WTC11 (cell line): ENCODE data around the gene RXRB. TPM values are rescaled to one million over a fixed set of nuclear protein-coding genes. Genes with fewer than 3 reads are reported as not detected.
A peak's percentile ranks its signal among the peaks of the same experiment; 100 is the strongest.

Experiments used
- ATAC-seq: fragments of 200-7000 bp; cut with Tn5 transposase; 2 replicates; pipeline ENCODE4 v1.10.0; 2021; ENCODE audit warnings: mild to moderate bottlenecking, moderate library complexity
- CTCF ChIA-PET: fragments of 300-600 bp; sonication (Branson Sonifier 250); formaldehyde crosslinking; loops from one replicate; lab custom pipeline; 2021; ENCODE audit warnings: antibody characterized with exemption; lab: Charles Lee
- POLR2A ChIA-PET: fragments of 350-600 bp; sonication (Branson Sonifier 250); formaldehyde crosslinking; loops from one replicate; lab custom pipeline; 2021; ENCODE audit warnings: antibody characterized with exemption; lab: Charles Lee
- DNase-seq: peaks from one replicate; pipeline ENCODE4 v3.0.0; 2021; ENCODE audit warnings: low spot score
- H3K27ac Mint-ChIP-seq: 2 replicates; pipeline ENCODE4 v1.8.0; 2021; ENCODE audit warnings: mixed read lengths
- H3K27me3 Mint-ChIP-seq: 2 replicates; pipeline ENCODE4 v1.8.0; 2021; ENCODE audit warnings: low read depth, mild to moderate bottlenecking, moderate library complexity, mixed read lengths
- H3K36me3 Mint-ChIP-seq: 2 replicates; pipeline ENCODE4 v1.8.0; 2021; ENCODE audit warnings: mixed read lengths
- H3K4me1 Mint-ChIP-seq: 2 replicates; pipeline ENCODE4 v1.8.0; 2022; ENCODE audit warnings: mixed read lengths
- H3K4me3 Mint-ChIP-seq: 2 replicates; pipeline ENCODE4 v1.8.0; 2021; ENCODE audit warnings: mild to moderate bottlenecking, moderate library complexity, mixed read lengths
- H3K9me3 Mint-ChIP-seq: 2 replicates; pipeline ENCODE4 v1.8.0; 2021; ENCODE audit warnings: mixed read lengths
- ESRRA ChIP-seq: sonication (generic); formaldehyde crosslinking; IDR thresholded peaks from 2 replicates; pipeline ENCODE4 v1.8.1; 2022; ENCODE audit warnings: mild to moderate bottlenecking, missing genetic modification reagents, borderline replicate concordance
- ETV6 ChIP-seq: sonication (generic); formaldehyde crosslinking; IDR thresholded peaks from 2 replicates; pipeline ENCODE4 v1.8.1; 2022; ENCODE audit warnings: mild to moderate bottlenecking, missing genetic modification reagents
- KAT7 ChIP-seq: sonication (generic); formaldehyde crosslinking; IDR thresholded peaks from 2 replicates; pipeline ENCODE4 v1.8.1; 2023; ENCODE audit warnings: missing genetic modification reagents, mild to moderate bottlenecking, borderline replicate concordance
- MXD4 ChIP-seq: fragments of 250-450 bp; sonication (Bioruptor Pico); IDR thresholded peaks from 2 replicates; pipeline ENCODE4 v1.8.0; 2021; ENCODE audit warnings: mild to moderate bottlenecking, moderate library complexity, borderline replicate concordance
- NR2C2 ChIP-seq: sonication (generic); formaldehyde crosslinking; IDR thresholded peaks from 2 replicates; pipeline ENCODE4 v1.8.0; 2022; ENCODE audit warnings: mild to moderate bottlenecking, missing genetic modification reagents
- SP1 ChIP-seq: sonication (generic); formaldehyde crosslinking; conservative IDR thresholded peaks from 2 replicates; pipeline ENCODE4 v1.8.1; 2022; ENCODE audit warnings: missing genetic modification reagents
- TEAD1 ChIP-seq: sonication (generic); formaldehyde crosslinking; IDR thresholded peaks from 2 replicates; pipeline ENCODE4 v1.8.0; 2022; ENCODE audit warnings: mild to moderate bottlenecking, missing genetic modification reagents
- TEAD4 ChIP-seq: sonication (generic); formaldehyde crosslinking; IDR thresholded peaks from 2 replicates; pipeline ENCODE4 v1.8.0; 2022; ENCODE audit warnings: mild to moderate bottlenecking, missing genetic modification reagents
- ZNF232 ChIP-seq: sonication (generic); formaldehyde crosslinking; IDR thresholded peaks from 2 replicates; pipeline ENCODE4 v1.8.0; 2022; ENCODE audit warnings: mild to moderate bottlenecking, missing genetic modification reagents
- ZNF317 ChIP-seq: sonication (generic); formaldehyde crosslinking; IDR thresholded peaks from 2 replicates; pipeline ENCODE4 v1.8.1; 2023; ENCODE audit warnings: low read depth, mild to moderate bottlenecking, moderate library complexity, missing genetic modification reagents, borderline replicate concordance
- total RNA-seq: library from RNA; stranded (reverse); gene quantifications from 3 replicates; pipeline ENCODE4 v1.2.3, GENCODE V29; 2021
- TF ChIP-seq, protein P1 (sequence below): fragments of 200-600 bp; IDR thresholded peaks from 2 replicates; pipeline ENCODE4 v1.8.0; 2022; ENCODE audit warnings: antibody characterized with exemption
- TF ChIP-seq, protein P2 (sequence below): sonication (generic); formaldehyde crosslinking; conservative IDR thresholded peaks from 2 replicates; pipeline ENCODE4 v1.8.1; 2023; ENCODE audit warnings: mild to moderate bottlenecking, low read depth, missing genetic modification reagents, moderate library complexity
- TF ChIP-seq, protein P3 (sequence below): fragments of 250-450 bp; sonication (Bioruptor Pico); IDR thresholded peaks from 2 replicates; pipeline ENCODE4 v2.1.2; 2022; ENCODE audit warnings: mild to moderate bottlenecking, moderate library complexity
- TF ChIP-seq, protein P4 (sequence below): fragments of 250-450 bp; sonication (Bioruptor Pico); IDR thresholded peaks from 2 replicates; pipeline ENCODE4 v1.9.0; 2021; ENCODE audit warnings: mild to moderate bottlenecking
- TF ChIP-seq, protein P5 (sequence below): sonication (generic); formaldehyde crosslinking; IDR thresholded peaks from 2 replicates; pipeline ENCODE4 v1.8.1; 2023; ENCODE audit warnings: mild to moderate bottlenecking, missing genetic modification reagents, moderate library complexity
- TF ChIP-seq, protein P6 (sequence below): fragments of 250-450 bp; sonication (Bioruptor Pico); IDR thresholded peaks from 2 replicates; pipeline ENCODE4 v1.9.0; 2021; ENCODE audit warnings: mild to moderate bottlenecking, borderline replicate concordance

Gene RXRB
- total RNA-seq, 1 experiment from 2014 or later, result 24.5 TPM

DNA sequence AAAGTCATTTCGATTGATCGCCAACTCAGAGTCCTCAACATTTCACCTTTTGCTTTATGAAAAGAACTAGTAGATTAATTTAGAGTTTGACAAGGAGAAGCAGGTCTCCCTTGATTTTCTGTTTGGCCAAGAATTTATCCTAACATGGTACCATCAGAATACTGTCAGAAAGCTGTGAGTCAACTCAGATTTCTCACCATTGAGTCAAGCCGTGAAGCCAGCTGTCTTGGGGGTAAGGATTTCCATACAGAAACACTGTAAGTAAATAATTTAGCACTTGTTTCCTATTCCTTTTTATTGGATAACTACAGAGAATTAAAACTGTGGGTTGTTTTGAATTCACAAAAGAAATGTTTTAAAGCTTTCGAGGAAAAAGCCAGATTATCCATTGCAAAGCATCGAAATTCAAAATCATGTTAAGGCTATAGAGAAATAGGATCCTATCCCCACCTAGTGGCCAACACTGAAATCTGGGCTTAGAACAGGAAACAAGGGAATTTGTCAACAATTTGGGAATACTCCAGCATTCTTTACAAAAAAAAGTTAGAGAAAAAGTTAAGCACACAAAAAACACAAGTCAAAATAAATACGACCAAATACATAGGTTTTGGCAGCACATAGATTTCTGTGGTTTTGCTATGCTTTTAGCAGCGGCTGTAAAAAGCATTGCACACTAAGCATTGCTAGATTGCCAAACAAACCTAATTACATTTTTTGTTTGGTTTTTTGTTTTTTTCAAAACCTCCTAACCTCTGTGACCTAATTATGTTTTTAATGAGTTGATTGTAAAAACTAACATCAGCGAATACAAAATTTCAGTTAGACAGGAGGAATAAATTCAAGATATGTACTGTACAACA is 52.4 kb downstream of the RXRB start:
- H3K27me3 Mint-ChIP-seq, result peaks cover 9% of the 10 kb centered on the region
- peaks cover 23% of the 10 kb centered on the region for H3K4me1 Mint-ChIP-seq
- TF ChIP-seq ZNF317 (CRISPR knock-in tag), result no peak
- TF ChIP-seq, protein P1, sequence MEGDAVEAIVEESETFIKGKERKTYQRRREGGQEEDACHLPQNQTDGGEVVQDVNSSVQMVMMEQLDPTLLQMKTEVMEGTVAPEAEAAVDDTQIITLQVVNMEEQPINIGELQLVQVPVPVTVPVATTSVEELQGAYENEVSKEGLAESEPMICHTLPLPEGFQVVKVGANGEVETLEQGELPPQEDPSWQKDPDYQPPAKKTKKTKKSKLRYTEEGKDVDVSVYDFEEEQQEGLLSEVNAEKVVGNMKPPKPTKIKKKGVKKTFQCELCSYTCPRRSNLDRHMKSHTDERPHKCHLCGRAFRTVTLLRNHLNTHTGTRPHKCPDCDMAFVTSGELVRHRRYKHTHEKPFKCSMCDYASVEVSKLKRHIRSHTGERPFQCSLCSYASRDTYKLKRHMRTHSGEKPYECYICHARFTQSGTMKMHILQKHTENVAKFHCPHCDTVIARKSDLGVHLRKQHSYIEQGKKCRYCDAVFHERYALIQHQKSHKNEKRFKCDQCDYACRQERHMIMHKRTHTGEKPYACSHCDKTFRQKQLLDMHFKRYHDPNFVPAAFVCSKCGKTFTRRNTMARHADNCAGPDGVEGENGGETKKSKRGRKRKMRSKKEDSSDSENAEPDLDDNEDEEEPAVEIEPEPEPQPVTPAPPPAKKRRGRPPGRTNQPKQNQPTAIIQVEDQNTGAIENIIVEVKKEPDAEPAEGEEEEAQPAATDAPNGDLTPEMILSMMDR, result peak; percentile 59; the same call in 1 of the 2 replicates
- TF ChIP-seq, protein P2, sequence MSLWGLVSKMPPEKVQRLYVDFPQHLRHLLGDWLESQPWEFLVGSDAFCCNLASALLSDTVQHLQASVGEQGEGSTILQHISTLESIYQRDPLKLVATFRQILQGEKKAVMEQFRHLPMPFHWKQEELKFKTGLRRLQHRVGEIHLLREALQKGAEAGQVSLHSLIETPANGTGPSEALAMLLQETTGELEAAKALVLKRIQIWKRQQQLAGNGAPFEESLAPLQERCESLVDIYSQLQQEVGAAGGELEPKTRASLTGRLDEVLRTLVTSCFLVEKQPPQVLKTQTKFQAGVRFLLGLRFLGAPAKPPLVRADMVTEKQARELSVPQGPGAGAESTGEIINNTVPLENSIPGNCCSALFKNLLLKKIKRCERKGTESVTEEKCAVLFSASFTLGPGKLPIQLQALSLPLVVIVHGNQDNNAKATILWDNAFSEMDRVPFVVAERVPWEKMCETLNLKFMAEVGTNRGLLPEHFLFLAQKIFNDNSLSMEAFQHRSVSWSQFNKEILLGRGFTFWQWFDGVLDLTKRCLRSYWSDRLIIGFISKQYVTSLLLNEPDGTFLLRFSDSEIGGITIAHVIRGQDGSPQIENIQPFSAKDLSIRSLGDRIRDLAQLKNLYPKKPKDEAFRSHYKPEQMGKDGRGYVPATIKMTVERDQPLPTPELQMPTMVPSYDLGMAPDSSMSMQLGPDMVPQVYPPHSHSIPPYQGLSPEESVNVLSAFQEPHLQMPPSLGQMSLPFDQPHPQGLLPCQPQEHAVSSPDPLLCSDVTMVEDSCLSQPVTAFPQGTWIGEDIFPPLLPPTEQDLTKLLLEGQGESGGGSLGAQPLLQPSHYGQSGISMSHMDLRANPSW (CRISPR knock-in tag), result no peak
- H3K36me3 Mint-ChIP-seq, result peaks cover 12% of the 10 kb centered on the region
- H3K4me3 Mint-ChIP-seq, result no peak overlapping the region
- ATAC-seq (no peak), DNase-seq (no peak)
- H3K27ac Mint-ChIP-seq, result no peak overlapping the region; the same call in 1 of the 2 replicates
- ChIA-PET POLR2A (interaction anchor here (0.6 to 0.8 kb wide), 3 partner anchors 28 to 176 kb away, joined by 3 to 4 read pairs (median 4); no protein-coding TSS in a partner anchor), CTCF (interaction anchor here (0.6 to 5.9 kb wide), 26 partner anchors 9 to 215 kb away, joined by 3 to 76 read pairs (median 4); partner anchors contain the start of genes HLA-DMA and HLA-DPB1)
- H3K9me3 Mint-ChIP-seq, result peaks cover 17% of the 10 kb centered on the region

DNA sequence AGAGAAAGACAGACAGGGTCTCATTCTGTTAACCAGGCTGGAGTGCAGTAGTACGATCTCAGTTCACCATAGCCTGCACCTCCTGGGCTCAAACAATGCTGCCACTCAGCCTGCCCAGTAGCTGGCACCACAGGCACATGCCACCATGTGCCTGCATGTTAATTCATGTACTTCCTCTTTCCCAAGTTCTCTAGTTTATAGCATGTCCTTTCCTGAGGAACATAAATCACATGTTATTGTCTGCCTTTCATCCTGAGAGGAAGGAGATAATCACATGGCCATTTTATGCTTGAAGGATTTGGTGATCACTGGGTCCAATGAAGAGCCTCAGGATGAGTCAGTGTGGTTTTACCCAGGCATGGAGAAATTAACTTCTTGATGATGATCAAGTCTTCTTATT is 56.1 kb downstream of the RXRB start:
- H3K4me1 Mint-ChIP-seq, result peaks cover 21% of the 10 kb centered on the region
- ATAC-seq (no peak), DNase-seq (no peak)
- H3K27me3 Mint-ChIP-seq, result no peaks in the 10 kb centered on the region
- 0 out of 2 replicates have a peak overlapping the region, but pooled peaks have one; percentile 13 for H3K27ac Mint-ChIP-seq
- peaks cover 7% of the 10 kb centered on the region for H3K9me3 Mint-ChIP-seq
- TF ChIP-seq ZNF232 (CRISPR knock-in tag) (no peak), ESRRA (no peak), SP1 (CRISPR knock-in tag) (no peak), MXD4 (CRISPR knock-in tag) (no peak), ETV6 (CRISPR knock-in tag) (no peak), NR2C2 (CRISPR knock-in tag) (no peak), TEAD1 (no peak), KAT7 (CRISPR knock-in tag) (no peak), TEAD4 (CRISPR knock-in tag) (no peak)
- TF ChIP-seq, protein P3, sequence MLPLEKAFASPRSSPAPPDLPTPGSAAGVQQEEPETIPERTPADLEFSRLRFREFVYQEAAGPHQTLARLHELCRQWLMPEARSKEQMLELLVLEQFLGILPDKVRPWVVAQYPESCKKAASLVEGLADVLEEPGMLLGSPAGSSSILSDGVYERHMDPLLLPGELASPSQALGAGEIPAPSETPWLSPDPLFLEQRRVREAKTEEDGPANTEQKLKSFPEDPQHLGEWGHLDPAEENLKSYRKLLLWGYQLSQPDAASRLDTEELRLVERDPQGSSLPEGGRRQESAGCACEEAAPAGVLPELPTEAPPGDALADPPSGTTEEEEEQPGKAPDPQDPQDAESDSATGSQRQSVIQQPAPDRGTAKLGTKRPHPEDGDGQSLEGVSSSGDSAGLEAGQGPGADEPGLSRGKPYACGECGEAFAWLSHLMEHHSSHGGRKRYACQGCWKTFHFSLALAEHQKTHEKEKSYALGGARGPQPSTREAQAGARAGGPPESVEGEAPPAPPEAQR (CRISPR knock-in tag), result no peak
- TF ChIP-seq, protein P4, sequence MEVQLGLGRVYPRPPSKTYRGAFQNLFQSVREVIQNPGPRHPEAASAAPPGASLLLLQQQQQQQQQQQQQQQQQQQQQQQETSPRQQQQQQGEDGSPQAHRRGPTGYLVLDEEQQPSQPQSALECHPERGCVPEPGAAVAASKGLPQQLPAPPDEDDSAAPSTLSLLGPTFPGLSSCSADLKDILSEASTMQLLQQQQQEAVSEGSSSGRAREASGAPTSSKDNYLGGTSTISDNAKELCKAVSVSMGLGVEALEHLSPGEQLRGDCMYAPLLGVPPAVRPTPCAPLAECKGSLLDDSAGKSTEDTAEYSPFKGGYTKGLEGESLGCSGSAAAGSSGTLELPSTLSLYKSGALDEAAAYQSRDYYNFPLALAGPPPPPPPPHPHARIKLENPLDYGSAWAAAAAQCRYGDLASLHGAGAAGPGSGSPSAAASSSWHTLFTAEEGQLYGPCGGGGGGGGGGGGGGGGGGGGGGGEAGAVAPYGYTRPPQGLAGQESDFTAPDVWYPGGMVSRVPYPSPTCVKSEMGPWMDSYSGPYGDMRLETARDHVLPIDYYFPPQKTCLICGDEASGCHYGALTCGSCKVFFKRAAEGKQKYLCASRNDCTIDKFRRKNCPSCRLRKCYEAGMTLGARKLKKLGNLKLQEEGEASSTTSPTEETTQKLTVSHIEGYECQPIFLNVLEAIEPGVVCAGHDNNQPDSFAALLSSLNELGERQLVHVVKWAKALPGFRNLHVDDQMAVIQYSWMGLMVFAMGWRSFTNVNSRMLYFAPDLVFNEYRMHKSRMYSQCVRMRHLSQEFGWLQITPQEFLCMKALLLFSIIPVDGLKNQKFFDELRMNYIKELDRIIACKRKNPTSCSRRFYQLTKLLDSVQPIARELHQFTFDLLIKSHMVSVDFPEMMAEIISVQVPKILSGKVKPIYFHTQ (CRISPR knock-in tag), result no peak
- TF ChIP-seq, protein P5, sequence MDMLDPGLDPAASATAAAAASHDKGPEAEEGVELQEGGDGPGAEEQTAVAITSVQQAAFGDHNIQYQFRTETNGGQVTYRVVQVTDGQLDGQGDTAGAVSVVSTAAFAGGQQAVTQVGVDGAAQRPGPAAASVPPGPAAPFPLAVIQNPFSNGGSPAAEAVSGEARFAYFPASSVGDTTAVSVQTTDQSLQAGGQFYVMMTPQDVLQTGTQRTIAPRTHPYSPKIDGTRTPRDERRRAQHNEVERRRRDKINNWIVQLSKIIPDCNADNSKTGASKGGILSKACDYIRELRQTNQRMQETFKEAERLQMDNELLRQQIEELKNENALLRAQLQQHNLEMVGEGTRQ (CRISPR knock-in tag), result no peak
- TF ChIP-seq, protein P6, sequence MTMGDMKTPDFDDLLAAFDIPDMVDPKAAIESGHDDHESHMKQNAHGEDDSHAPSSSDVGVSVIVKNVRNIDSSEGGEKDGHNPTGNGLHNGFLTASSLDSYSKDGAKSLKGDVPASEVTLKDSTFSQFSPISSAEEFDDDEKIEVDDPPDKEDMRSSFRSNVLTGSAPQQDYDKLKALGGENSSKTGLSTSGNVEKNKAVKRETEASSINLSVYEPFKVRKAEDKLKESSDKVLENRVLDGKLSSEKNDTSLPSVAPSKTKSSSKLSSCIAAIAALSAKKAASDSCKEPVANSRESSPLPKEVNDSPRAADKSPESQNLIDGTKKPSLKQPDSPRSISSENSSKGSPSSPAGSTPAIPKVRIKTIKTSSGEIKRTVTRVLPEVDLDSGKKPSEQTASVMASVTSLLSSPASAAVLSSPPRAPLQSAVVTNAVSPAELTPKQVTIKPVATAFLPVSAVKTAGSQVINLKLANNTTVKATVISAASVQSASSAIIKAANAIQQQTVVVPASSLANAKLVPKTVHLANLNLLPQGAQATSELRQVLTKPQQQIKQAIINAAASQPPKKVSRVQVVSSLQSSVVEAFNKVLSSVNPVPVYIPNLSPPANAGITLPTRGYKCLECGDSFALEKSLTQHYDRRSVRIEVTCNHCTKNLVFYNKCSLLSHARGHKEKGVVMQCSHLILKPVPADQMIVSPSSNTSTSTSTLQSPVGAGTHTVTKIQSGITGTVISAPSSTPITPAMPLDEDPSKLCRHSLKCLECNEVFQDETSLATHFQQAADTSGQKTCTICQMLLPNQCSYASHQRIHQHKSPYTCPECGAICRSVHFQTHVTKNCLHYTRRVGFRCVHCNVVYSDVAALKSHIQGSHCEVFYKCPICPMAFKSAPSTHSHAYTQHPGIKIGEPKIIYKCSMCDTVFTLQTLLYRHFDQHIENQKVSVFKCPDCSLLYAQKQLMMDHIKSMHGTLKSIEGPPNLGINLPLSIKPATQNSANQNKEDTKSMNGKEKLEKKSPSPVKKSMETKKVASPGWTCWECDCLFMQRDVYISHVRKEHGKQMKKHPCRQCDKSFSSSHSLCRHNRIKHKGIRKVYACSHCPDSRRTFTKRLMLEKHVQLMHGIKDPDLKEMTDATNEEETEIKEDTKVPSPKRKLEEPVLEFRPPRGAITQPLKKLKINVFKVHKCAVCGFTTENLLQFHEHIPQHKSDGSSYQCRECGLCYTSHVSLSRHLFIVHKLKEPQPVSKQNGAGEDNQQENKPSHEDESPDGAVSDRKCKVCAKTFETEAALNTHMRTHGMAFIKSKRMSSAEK (CRISPR knock-in tag), result no peak
- H3K36me3 Mint-ChIP-seq, result peaks cover 6% of the 10 kb centered on the region; the same call in 1 of the 2 replicates
- no peak overlapping the region for H3K4me3 Mint-ChIP-seq
- ChIA-PET CTCF (interaction anchor here (1.4 to 5.9 kb wide), 3 partner anchors 19 to 144 kb away, joined by 3 to 76 read pairs (median 5); no protein-coding TSS in a partner anchor), POLR2A (no interaction called here)
